HG02943 (cell line): Measurements from ENCODE around the gene TLCD3B.

ENCODE experiments used
- ATAC-seq: cut with Tn5 transposase; IDR thresholded peaks from one replicate; pipeline ENCODE4 v1.9.1; 2021; ENCODE audit warnings: mild to moderate bottlenecking, low read depth, moderate library complexity; ENCODE audit not compliant: unreplicated experiment

TLCD3B gene, protein sequence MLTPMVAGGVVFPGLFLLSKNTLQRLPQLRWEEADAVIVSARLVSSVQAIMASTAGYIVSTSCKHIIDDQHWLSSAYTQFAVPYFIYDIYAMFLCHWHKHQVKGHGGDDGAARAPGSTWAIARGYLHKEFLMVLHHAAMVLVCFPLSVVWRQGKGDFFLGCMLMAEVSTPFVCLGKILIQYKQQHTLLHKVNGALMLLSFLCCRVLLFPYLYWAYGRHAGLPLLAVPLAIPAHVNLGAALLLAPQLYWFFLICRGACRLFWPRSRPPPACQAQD

DNA sequence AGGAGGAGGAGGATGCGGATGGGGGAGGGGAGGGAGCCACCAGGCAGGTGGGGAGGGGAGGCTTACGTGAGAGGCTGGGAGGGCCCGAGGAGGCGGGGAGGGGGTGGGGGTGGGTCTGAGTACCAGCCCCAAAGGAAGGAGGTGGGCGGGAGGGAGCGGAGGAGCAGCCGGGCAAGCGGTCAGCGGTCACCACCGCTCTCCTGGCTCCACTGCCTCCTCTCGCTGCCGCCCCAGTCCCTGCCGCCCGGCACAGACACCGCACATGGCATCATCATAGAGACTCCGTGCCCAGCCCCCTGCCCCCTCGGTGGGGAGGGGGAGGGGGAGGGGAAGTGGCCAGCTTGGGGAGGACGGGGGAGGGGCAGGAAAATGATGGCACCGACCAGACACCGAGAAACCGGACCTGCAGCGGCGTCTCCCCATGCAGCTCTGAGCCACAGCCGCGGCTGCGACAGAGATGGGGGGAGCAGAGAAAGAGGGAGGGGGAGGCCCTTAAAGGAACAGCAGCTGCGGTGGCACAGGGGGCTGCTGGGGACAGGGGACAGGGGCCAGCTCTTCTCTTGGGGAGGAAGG lies at the start of gene TLCD3B:
TLCD3B (minus strand) TSS at position 431 of the 573 bp plus-strand sequence. CDS start 744 bp downstream, outside the sequence.
- no peak for ATAC-seq

- ATAC-seq, result no peak
These were observed 48.4 kb upstream of the TLCD3B start for GRCh38 chr16:30079480-30079879.

- no peak for ATAC-seq
These were observed 47.7 kb upstream of the TLCD3B start for GRCh38 chr16:30078744-30079143.

DNA sequence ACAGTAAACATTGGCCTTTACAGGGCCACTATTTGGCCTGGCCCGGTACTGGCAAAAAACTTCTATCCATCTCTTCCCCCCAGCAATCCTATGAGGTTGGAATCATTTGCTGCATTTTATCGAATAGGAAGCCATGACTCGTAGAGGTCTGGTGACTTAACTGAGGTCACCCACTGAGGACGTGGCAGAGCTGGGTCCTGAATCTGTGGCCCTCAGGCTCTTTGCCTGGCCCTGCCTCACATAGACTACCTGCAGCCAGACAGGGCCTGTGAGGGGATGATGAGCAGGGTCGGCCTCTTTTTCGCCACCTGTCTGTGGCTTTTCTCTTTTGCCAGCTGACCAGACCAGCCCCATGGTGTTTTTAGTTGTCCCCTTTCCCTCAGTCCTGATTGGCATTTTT lies 46.6 kb upstream of the TLCD3B start:
- no peak for ATAC-seq

GRCh38 chr16:30076276-30076791 lies 45.3 kb upstream of the TLCD3B start:
- ATAC-seq, result peak; percentile 16

DNA sequence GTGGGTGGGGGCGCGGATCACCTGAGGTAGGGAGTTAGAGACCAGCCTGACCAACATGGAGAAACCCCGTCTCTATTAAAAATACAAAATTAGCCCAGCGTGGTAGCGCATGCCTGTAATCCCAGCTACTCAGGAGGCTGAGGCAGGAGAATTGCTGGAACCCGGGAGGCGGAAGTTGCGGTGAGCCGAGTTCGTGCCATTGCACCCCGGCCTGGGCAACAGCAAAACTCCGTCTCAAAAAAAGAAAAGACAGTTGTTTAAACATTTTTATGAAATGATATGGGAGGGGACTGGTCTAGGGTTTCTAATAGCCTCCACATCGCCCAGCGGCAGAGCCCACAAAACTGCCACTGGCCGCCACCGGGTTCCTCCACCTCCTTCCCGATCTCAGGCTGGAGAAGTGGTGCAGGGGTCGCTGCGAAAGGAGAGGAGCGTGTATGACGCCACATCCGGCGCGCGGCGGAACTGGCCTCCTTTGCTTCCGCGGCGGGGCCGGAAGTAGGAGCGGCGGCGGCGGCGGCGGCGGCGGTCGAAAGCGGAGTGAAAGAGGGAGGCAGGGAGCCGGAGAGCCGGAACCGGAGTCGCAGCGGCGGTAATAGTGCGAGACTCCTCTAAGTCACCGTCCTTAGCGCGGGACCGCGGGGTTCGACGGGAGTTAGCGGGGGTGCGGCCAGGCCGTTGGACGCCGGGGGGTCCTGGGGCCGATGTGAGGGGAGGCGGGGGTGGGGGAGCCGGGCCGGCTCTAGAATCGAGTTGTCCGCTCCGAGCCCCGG lies 44.6 kb upstream of the TLCD3B start, which contains the start of gene PPP4C:
PPP4C (plus strand) TSS at position 492 of the 773 bp plus-strand sequence. CDS start 384 bp downstream, outside the sequence.
- peak; percentile 84 for ATAC-seq

DNA sequence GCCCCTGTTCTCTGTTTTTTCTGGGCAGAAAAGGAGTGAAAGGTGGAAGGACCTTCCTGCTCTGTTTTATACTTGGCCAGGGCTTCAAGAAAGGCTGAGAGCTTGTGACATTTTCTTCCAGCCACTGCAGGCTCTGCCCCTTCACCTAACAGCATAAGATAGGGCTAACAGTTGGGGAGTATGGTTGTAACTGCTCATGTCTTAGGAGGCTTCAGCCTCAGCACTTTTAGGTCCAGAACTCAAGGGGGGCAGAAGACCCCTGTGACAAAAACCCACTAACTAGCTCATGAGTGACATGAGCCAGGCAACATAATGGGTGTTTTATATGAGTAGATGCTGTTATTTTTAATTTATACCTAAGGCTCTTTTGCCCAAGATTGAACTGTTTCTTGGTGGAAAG lies 39.4 kb upstream of the TLCD3B start:
- no peak for ATAC-seq

- ATAC-seq, result no peak
These were observed 38.8 kb upstream of the TLCD3B start for GRCh38 chr16:30069611-30070462.

DNA sequence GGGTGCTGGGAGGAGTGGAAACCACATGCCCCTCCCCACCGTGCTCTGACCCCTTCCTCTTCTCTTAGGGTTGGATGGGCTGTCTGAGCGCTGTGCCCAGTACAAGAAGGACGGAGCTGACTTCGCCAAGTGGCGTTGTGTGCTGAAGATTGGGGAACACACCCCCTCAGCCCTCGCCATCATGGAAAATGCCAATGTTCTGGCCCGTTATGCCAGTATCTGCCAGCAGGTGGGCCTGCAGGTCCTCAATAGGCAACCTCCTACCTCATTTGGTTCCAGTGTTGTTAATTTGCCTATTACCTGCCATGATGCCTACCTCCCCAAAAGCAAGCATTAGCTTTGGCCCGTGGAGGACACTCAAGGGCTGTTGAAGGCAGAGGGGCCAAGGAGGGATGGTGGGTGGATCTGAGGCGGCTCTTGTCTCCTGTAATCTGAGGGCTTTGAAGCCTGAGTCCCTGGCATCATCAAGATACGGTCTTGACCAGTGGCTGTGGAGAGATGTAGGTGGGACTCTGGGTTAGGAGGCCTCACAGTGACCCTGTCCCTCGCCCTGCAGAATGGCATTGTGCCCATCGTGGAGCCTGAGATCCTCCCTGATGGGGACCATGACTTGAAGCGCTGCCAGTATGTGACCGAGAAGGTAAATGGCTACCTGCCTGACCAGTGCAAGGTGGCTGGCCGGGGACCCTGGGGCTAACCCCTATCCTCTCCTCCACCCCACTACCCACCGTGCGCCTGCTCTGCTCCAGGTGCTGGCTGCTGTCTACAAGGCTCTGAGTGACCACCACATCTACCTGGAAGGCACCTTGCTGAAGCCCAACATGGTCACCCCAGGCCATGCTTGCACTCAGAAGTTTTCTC lies 37.9 kb upstream of the TLCD3B start:
- no peak for ATAC-seq

DNA sequence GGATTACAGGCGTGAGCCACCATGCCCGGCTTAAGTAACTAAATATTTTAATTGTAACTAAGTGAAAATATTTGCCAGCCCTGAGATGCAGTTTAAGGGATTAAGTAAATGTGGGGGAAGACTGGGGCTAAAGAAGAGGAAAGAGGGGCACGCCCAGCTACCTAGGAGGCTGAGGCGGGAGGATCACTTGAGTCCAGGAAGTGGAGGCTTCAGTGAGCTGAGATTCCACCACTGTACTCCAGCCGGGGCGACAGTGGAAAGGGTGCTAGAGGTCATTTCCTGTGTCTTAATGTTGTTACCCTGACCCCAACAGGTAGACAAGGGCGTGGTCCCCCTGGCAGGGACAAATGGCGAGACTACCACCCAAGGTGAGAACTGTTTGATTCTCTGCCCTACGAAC lies 37.3 kb upstream of the TLCD3B start:
- ATAC-seq, result no peak

GRCh38 chr16:30067584-30067916 lies 36.5 kb upstream of the TLCD3B start:
- no peak for ATAC-seq

- ATAC-seq, result no peak
These were observed 35.9 kb upstream of the TLCD3B start for GRCh38 chr16:30066761-30067583.

- ATAC-seq, result no peak
These were observed 35.1 kb upstream of the TLCD3B start for GRCh38 chr16:30065943-30066760.

- peak; percentile 75 for ATAC-seq
These were observed 34.3 kb upstream of the TLCD3B start, which contains the start of gene ALDOA for GRCh38 chr16:30065102-30065942. Gene ALDOA (plus strand): TSS chr16:30065760. CDS start chr16:30066898, 1,138 bp downstream.

- ATAC-seq, result no peak
These were observed 33.6 kb upstream of the TLCD3B start for GRCh38 chr16:30064729-30065101.

DNA sequence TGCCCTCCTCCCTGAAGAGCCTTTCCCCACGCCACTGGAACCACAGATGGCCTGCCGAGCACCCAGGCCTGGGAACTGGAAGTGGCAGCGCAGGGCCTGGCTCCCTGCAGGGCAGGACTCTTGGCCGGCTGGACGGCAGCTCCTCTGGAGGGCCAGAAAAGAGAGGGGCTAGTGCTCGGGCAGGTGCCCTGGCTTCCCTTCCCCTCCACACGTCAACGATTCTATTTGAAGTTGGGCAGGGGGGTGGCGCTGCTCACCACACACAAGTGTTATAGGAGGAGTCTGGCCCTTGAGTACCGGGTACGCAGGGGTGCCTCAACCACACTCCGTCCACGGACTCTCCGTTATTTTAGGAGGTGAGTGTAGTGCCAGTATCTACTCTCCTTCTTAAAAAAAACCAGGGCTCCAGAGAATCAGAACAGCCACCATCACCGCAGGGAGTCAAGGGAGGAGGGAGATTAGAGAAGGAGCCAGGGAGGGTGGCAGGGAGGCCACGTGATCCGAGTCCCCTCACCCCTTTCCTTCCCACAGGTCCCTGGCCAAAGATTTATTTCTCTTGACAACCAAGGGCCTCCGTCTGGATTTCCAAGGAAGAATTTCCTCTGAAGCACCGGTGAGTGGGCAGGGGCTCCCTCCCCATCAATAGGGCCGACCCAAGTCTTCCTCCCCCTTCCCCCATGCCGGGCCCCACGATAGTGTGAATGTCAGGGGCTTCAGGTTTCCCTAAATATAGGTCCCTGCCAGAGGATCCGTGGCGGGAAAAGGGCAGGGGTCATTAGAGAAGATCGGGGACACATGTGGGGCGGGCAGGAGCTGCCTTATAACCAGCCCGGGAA lies 33.0 kb upstream of the TLCD3B start:
- ATAC-seq, result no peak
